Osteoblast (primary cell): ENCODE data around the gene ZC3H4. TPM values are rescaled to one million over a fixed set of nuclear protein-coding genes. Genes with fewer than 3 reads are reported as not detected.

Experiments used
- DNase-seq: peaks from one replicate; pipeline ENCODE4 v3.0.0; 2011; ENCODE audit warnings: low spot score, mixed read lengths; ENCODE audit not compliant: insufficient read length; ENCODE audit errors: missing footprints
- H2AFZ ChIP-seq: 2 replicates; pipeline ENCODE4 v1.6.0; 2011; ENCODE audit warnings: mild to moderate bottlenecking, low read length
- H3K27ac ChIP-seq: 2 replicates; pipeline ENCODE4 v1.5.1; 2011; ENCODE audit warnings: mild to moderate bottlenecking, low read depth, low read length, moderate library complexity
- H3K27me3 ChIP-seq: 2 replicates; pipeline ENCODE4 v1.6.0; 2012; ENCODE audit warnings: mild to moderate bottlenecking, control low read depth, inconsistent platforms, low read length, moderate library complexity; ENCODE audit not compliant: insufficient read depth
- H3K36me3 ChIP-seq: 2 replicates; pipeline ENCODE4 v1.5.1; 2011; ENCODE audit warnings: mild to moderate bottlenecking, low read length, control low read depth, moderate library complexity; ENCODE audit not compliant: insufficient read depth
- H3K4me1 ChIP-seq: 2 replicates; pipeline ENCODE4 v1.5.1; 2011; ENCODE audit warnings: mild to moderate bottlenecking, low read length, control low read depth, moderate library complexity; ENCODE audit not compliant: insufficient read depth
- H3K4me2 ChIP-seq: 2 replicates; pipeline ENCODE4 v1.6.0; 2011; ENCODE audit warnings: mild to moderate bottlenecking, low read length; ENCODE audit not compliant: insufficient read depth
- H3K4me3 ChIP-seq: fragments of 200-600 bp; sonication (generic); 3 replicates; pipeline ENCODE4 v1.5.1; 2012; ENCODE audit warnings: mild to moderate bottlenecking, low read length, inconsistent platforms; ENCODE audit not compliant: insufficient read depth
- H3K79me2 ChIP-seq: 2 replicates; pipeline ENCODE4 v1.6.0; 2012; ENCODE audit warnings: mild to moderate bottlenecking, low read length, control low read depth, inconsistent platforms; ENCODE audit not compliant: insufficient read depth
- H3K9me3 ChIP-seq: 2 replicates; pipeline ENCODE4 v1.5.1; 2011; ENCODE audit warnings: low read depth, low read length, control low read depth
- H4K20me1 ChIP-seq: 2 replicates; pipeline ENCODE4 v1.6.0; 2012; ENCODE audit warnings: mild to moderate bottlenecking, low read length, control low read depth; ENCODE audit not compliant: insufficient read depth
- CTCF ChIP-seq: IDR thresholded peaks from 2 replicates; pipeline ENCODE4 v1.5.1; 2011; ENCODE audit warnings: mild to moderate bottlenecking, low read depth, low read length, moderate library complexity; ENCODE audit errors: extremely low read depth
- total RNA-seq: library from RNA; depleted of rRNA; stranded (reverse); fragments of >200 nt; gene quantifications from 2 replicates; pipeline ENCODE4 v1.2.3, GENCODE V29; 2012

The ZC3H4 gene
- total RNA-seq, 1 donor = 14.1 TPM

GRCh38 chr19:47153266-47153665 is 39.7 kb upstream of the ZC3H4 start:
- peaks cover 19% of the 10 kb centered on the region for H3K4me1 ChIP-seq
- no peaks in the 10 kb centered on the region for H3K27me3 ChIP-seq
- H3K27ac ChIP-seq = no peak overlapping the region
- H3K36me3 ChIP-seq = peaks cover 53% of the 10 kb centered on the region
- no peak for TF ChIP-seq CTCF
- H3K79me2 ChIP-seq = peaks cover 50% of the 10 kb centered on the region
- no peak overlapping the region for H3K4me3 ChIP-seq
- no peak overlapping the region for H2AFZ ChIP-seq
- no peaks in the 10 kb centered on the region for H4K20me1 ChIP-seq
- H3K9me3 ChIP-seq = no peaks in the 10 kb centered on the region
- H3K4me2 ChIP-seq = no peak overlapping the region
- no peak for DNase-seq

GRCh38 chr19:47152632-47153031 is 39.1 kb upstream of the ZC3H4 start:
- Histone ChIP-seq H3K4me3 (no peak overlapping the region), H3K9me3 (no peaks in the 10 kb centered on the region), H3K79me2 (peaks cover 55% of the 10 kb centered on the region), H3K4me2 (no peak overlapping the region), H3K4me1 (peaks cover 13% of the 10 kb centered on the region), H3K27ac (no peak overlapping the region), H3K36me3 (peaks cover 53% of the 10 kb centered on the region), H3K27me3 (no peaks in the 10 kb centered on the region), H2AFZ (no peak overlapping the region), H4K20me1 (no peaks in the 10 kb centered on the region)
- DNase-seq = no peak
- no peak for TF ChIP-seq CTCF

GRCh38 chr19:47152205-47152604 is 38.6 kb upstream of the ZC3H4 start:
- Histone ChIP-seq H3K27ac (no peak overlapping the region), H3K36me3 (peaks cover 53% of the 10 kb centered on the region), H3K4me2 (no peak overlapping the region)

GRCh38 chr19:47151627-47152026 is 38.1 kb upstream of the ZC3H4 start:
- no peak for TF ChIP-seq CTCF
- Histone ChIP-seq H3K4me3 (no peak overlapping the region), H4K20me1 (no peaks in the 10 kb centered on the region), H3K27ac (no peak overlapping the region), H2AFZ (no peak overlapping the region), H3K4me2 (no peak overlapping the region), H3K79me2 (peaks cover 62% of the 10 kb centered on the region), H3K27me3 (no peaks in the 10 kb centered on the region), H3K4me1 (peaks cover 3% of the 10 kb centered on the region), H3K36me3 (peaks cover 56% of the 10 kb centered on the region), H3K9me3 (no peaks in the 10 kb centered on the region)
- DNase-seq = no peak

More at GRCh38 chr19:47152205-47152604, 38.6 kb upstream of the ZC3H4 start:
- H3K27me3 ChIP-seq = no peaks in the 10 kb centered on the region
- H4K20me1 ChIP-seq = no peaks in the 10 kb centered on the region
- no peak overlapping the region for H3K4me3 ChIP-seq
- peaks cover 9% of the 10 kb centered on the region for H3K4me1 ChIP-seq
- DNase-seq = no peak
- peaks cover 56% of the 10 kb centered on the region for H3K79me2 ChIP-seq
- no peak overlapping the region for H2AFZ ChIP-seq
- H3K9me3 ChIP-seq = no peaks in the 10 kb centered on the region
- TF ChIP-seq CTCF = no peak
